ACHN (cell line): Measurements from ENCODE around the gene FAM193B.

Experiments used
- DNase-seq: peaks from one replicate; pipeline ENCODE4 v3.0.0-alpha.2; 2015
- in situ Hi-C: cut with HindIII; loops from 2 replicates; pipeline ENCODE4 v1.10.0; 2017; ENCODE audit warnings: low sequenced_read_pairs, low pct_ligation_motif_present, low pct_unique_long_range_greater_than_20kb

FAM193B gene

GRCh38 chr5:177478711-177479646, 75.4 kb downstream of the FAM193B start:
- DNase-seq, result no peak
- in situ Hi-C loops, result no loop called here

DNA sequence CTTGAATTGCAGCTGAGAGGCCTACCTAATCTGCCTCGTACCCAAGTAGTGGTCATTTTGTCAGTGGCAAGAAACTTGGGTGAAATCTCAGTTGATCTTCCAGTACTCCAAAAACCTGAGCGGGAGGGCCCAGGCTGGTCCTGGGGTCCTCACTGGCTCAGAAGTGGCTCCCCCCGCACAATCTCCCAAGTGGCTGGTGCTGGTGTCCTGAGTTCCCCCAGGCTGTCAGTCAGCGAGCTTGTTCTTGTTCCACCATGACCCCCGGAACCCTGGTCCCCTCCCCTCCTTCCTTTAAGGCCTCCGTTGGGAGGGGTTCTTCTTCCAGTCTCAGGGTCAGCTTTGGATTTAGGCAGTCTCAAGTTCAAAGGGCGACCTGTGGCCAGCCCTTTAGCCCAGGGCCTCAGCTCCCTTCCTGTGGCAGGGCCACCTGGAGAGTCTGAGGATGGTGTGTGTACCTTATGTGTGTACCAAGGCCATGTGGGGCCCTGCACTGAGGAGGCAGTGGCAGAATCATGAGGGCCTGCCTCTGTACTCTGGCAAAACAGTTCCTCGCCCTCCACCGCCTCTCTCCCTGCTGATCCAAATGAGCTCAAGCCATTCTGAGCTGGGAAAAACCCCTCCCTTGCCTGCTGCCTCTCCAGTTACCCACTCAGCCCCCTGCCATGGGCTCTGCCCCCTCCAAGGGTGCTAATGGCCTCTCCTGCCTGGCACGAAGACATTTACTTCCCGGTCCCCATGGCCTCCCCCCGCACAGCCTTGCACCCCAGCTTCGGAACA, 76.5 kb downstream of the FAM193B start:
- in situ Hi-C loops, result no loop called here
- DNase-seq, result no peak

- in situ Hi-C loops, result no loop called here
- DNase-seq, result no peak
Observed at GRCh38 chr5:177476531-177477233, 77.7 kb downstream of the FAM193B start.

DNA sequence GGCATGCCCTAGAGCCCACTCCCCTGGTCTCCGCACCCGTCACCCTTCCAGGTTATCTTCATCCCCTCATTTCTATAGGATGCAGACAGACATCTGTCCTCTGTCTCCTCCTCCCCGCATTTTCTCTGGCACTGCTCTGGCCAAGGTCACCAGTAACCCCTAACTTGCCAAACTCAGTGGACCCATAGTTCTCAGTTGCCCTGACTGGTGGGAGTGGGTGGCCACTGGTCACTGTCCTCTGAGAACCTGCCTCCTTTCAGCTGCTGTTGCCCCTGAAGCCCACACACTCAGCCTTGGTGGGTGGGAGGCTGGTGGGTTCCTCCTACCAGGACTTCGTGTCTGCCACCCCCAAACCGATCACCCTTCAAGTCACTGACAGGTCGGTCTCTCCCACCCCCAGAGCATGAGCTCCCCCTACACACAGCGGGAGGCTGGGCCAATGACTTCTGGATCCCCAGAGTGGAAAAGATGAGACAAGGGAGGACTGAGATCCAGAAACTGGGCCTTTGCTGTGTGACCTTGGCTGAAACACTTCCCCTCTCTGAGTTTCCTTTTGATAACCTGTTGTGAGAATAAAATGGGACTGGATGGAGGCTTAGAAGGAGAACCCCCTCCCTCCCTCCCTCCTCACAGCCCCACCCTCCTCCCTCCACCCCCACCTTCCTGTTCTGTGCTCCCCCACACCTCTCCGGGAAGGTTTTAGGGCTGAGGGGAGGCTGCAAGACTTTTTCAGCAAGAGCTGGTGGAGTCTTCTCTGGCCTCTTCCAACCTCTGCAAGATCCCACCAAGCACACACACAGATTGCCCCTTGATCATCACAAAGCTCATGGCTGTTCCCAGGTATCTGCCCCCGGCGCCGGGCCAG, 78.6 kb downstream of the FAM193B start:
- DNase-seq, result no peak
- in situ Hi-C loops, result no loop called here

GRCh38 chr5:177474846-177475562, 79.4 kb downstream of the FAM193B start:
- in situ Hi-C loops, result no loop called here

GRCh38 chr5:177474002-177474476, 80.3 kb downstream of the FAM193B start:
- in situ Hi-C loops, result no loop called here
- no peak for DNase-seq

More at GRCh38 chr5:177474846-177475562, 79.4 kb downstream of the FAM193B start:
- no peak for DNase-seq

GRCh38 chr5:177473443-177474001, 80.8 kb downstream of the FAM193B start, which contains the start of gene DBN1:
DBN1 (minus strand) TSS chr5:177473634; CDS start chr5:177473521, 113 bp downstream.
- in situ Hi-C loops, result no loop called here
- DNase-seq, result peak; percentile 54

GRCh38 chr5:177472460-177473442, 81.6 kb downstream of the FAM193B start:
- in situ Hi-C loops, result no loop called here
- no peak for DNase-seq

GRCh38 chr5:177471610-177472356, 82.6 kb downstream of the FAM193B start:
- DNase-seq, result no peak
- in situ Hi-C loops, result no loop called here

GRCh38 chr5:177470759-177471536, 83.4 kb downstream of the FAM193B start:
- DNase-seq, result no peak
- in situ Hi-C loops, result no loop called here
